ENCODE measurements around the gene SLC45A1.

- TF ChIP-seq CTCF (conservative IDR thresholded peaks at IDR 0.05; ENCODE audit: low read depth, low read length) (no peak), RAD21 (IDR thresholded peaks at IDR 0.05; ENCODE audit: low read length) (no peak), POLR2A (IDR thresholded peaks at IDR 0.05; ENCODE audit: low read depth, low read length) (no peak), RFX5 (IDR thresholded peaks at IDR 0.05; ENCODE audit: low read depth, low read length) (no peak), RCOR1 (IDR thresholded peaks at IDR 0.05; ENCODE audit: insufficient replicate concordance, low read length) (no peak)
Observed at GRCh38 chr1:8303141-8303540, 14.8 kb upstream of the SLC45A1 start.

Measured in IMR-90 (cell line).